ENCODE measurements around the gene SHISA9. TPM values are rescaled to one million over a fixed set of nuclear protein-coding genes. Genes with fewer than 3 reads are reported as not detected.

Gene SHISA9
- total RNA-seq, 5 donors from 2014 or later (not counting 1 experiment from before 2014, with no cell fraction given), result 0.06 TPM; not detected in 4

- ChIA-PET CTCF (no interaction called here), POLR2A (no interaction called here)
- no peaks in the 10 kb centered on the region for H3K36me3 Mint-ChIP-seq
- H3K27me3 Mint-ChIP-seq, result no peaks in the 10 kb centered on the region
- H3K27ac Mint-ChIP-seq, result no peak overlapping the region
- H3K9me3 Mint-ChIP-seq, result peaks cover 10 to 26% (median 16%) of the 10 kb centered on the region in 3 donors
- H3K4me1 ChIP-seq (ENCODE audit: control insufficient read depth in 1 of 2, extremely low read depth in 1 of 2, insufficient read depth in 2 of 2, low read length in 2 of 2), result no peaks in the 10 kb centered on the region
- ATAC-seq (replicated peaks in 1 of 4), result no peak
- WGBS (ENCODE audit: insufficient coverage), result 72% methylated on average over 3 of the region's 3 CpGs
- H3K4me3 Mint-ChIP-seq, result no peak overlapping the region
- H3K27ac ChIP-seq (ENCODE audit: low read length), result no peak overlapping the region
- H3K27me3 ChIP-seq (replicated peaks in 1 of 2; ENCODE audit: control insufficient read depth in 2 of 2, extremely low read depth in 1 of 2, insufficient read depth in 2 of 2, low read length in 1 of 2), result no peaks in the 10 kb centered on the region
- no peaks in the 10 kb centered on the region for H3K9me3 ChIP-seq
- no peak for DNase-seq
- no peaks in the 10 kb centered on the region for H3K36me3 ChIP-seq (ENCODE audit: control insufficient read depth in 2 of 2, extremely low read depth in 1 of 2, insufficient read depth in 1 of 2, low read length in 1 of 2)
- H3K4me1 Mint-ChIP-seq, result no peaks in the 10 kb centered on the region
- H3K4me3 ChIP-seq (ENCODE audit: control insufficient read depth in 1 of 2, extremely low read depth in 1 of 2, low read length in 1 of 2), result no peak overlapping the region
Measured at GRCh38 chr16:13046061-13046821, 144.8 kb downstream of the SHISA9 start.

- H3K36me3 Mint-ChIP-seq, result no peaks in the 10 kb centered on the region
Measured at GRCh38 chr16:13047276-13047675, 145.9 kb downstream of the SHISA9 start.

GRCh38 chr16:13049688-13050087 is 148.3 kb downstream of the SHISA9 start:
- no peak overlapping the region for H3K27ac Mint-ChIP-seq
- ATAC-seq (replicated peaks in 1 of 4), result no peak
- H3K36me3 Mint-ChIP-seq, result no peaks in the 10 kb centered on the region
- Histone ChIP-seq H3K36me3 (ENCODE audit: control insufficient read depth in 2 of 2, extremely low read depth in 1 of 2, insufficient read depth in 1 of 2, low read length in 1 of 2) (no peaks in the 10 kb centered on the region), H3K27ac (ENCODE audit: low read length) (no peak overlapping the region), H3K9me3 (no peaks in the 10 kb centered on the region), H3K4me3 (ENCODE audit: control insufficient read depth in 1 of 2, extremely low read depth in 1 of 2, low read length in 1 of 2) (no peak overlapping the region), H3K27me3 (replicated peaks in 1 of 2; ENCODE audit: control insufficient read depth in 2 of 2, extremely low read depth in 1 of 2, insufficient read depth in 2 of 2, low read length in 1 of 2) (no peaks in the 10 kb centered on the region), H3K4me1 (ENCODE audit: control insufficient read depth in 1 of 2, extremely low read depth in 1 of 2, insufficient read depth in 2 of 2, low read length in 2 of 2) (no peaks in the 10 kb centered on the region)
- no peak for DNase-seq
- peaks cover 6 to 25% (median 15%) of the 10 kb centered on the region in 3 donors for H3K9me3 Mint-ChIP-seq
- WGBS (ENCODE audit: insufficient coverage), result no CpG with 5 or more reads among the region's 3 CpGs
- ChIA-PET CTCF (no interaction called here), POLR2A (no interaction called here)
- no peaks in the 10 kb centered on the region for H3K27me3 Mint-ChIP-seq
- no peaks in the 10 kb centered on the region for H3K4me1 Mint-ChIP-seq
- H3K4me3 Mint-ChIP-seq, result no peak overlapping the region

More at GRCh38 chr16:13047276-13047675, 145.9 kb downstream of the SHISA9 start:
- no CpG with 5 or more reads among the region's 1 CpG for WGBS (ENCODE audit: insufficient coverage)
- H3K27ac Mint-ChIP-seq, result no peak overlapping the region
- Histone ChIP-seq H3K27me3 (replicated peaks in 1 of 2; ENCODE audit: control insufficient read depth in 2 of 2, extremely low read depth in 1 of 2, insufficient read depth in 2 of 2, low read length in 1 of 2) (no peaks in the 10 kb centered on the region), H3K36me3 (ENCODE audit: control insufficient read depth in 2 of 2, extremely low read depth in 1 of 2, insufficient read depth in 1 of 2, low read length in 1 of 2) (no peaks in the 10 kb centered on the region), H3K4me1 (ENCODE audit: control insufficient read depth in 1 of 2, extremely low read depth in 1 of 2, insufficient read depth in 2 of 2, low read length in 2 of 2) (no peaks in the 10 kb centered on the region), H3K9me3 (no peaks in the 10 kb centered on the region), H3K4me3 (ENCODE audit: control insufficient read depth in 1 of 2, extremely low read depth in 1 of 2, low read length in 1 of 2) (no peak overlapping the region), H3K27ac (ENCODE audit: low read length) (no peak overlapping the region)
- DNase-seq (no peak), ATAC-seq (replicated peaks in 1 of 4) (no peak)
- no peaks in the 10 kb centered on the region for H3K4me1 Mint-ChIP-seq
- CTCF ChIA-PET, result no interaction called here
- peaks cover 8 to 31% (median 16%) of the 10 kb centered on the region in 3 donors for H3K9me3 Mint-ChIP-seq
- no peak overlapping the region for H3K4me3 Mint-ChIP-seq
- POLR2A ChIA-PET, result no interaction called here
- no peaks in the 10 kb centered on the region for H3K27me3 Mint-ChIP-seq

DNA sequence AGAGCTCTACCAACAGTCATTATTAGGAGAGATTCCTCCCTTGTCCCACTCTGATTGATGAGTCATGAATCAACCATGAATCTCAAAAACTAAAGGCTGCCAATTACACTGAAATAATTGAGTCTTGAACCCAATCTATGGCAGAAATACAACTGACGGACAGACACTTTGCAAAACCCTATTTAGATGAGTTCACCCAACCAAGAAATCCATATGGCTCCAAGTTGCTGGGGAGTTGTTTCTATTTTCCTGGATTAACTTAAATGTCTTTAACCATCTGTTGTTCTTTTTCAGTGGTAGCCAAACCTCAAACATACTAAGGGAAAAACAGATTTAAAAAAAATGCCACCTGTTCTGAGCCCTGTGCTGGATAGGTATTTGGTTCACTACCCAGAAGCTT is 151.0 kb downstream of the SHISA9 start:
- DNase-seq (no peak), ATAC-seq (replicated peaks in 1 of 4) (no peak)
- Mint-ChIP-seq H3K27ac (no peak overlapping the region), H3K27me3 (no peaks in the 10 kb centered on the region), H3K9me3 (peaks cover 6 to 29% (median 15%) of the 10 kb centered on the region in 3 donors), H3K4me1 (no peaks in the 10 kb centered on the region), H3K4me3 (no peak overlapping the region), H3K36me3 (no peaks in the 10 kb centered on the region)
- WGBS (ENCODE audit: insufficient coverage), result no CpG with 5 or more reads among the region's 1 CpG
- H3K9me3 ChIP-seq, result no peaks in the 10 kb centered on the region
- CTCF ChIA-PET, result no interaction called here
- H3K27ac ChIP-seq (ENCODE audit: low read length), result no peak overlapping the region
- H3K27me3 ChIP-seq (replicated peaks in 1 of 2; ENCODE audit: control insufficient read depth in 2 of 2, extremely low read depth in 1 of 2, insufficient read depth in 2 of 2, low read length in 1 of 2), result no peaks in the 10 kb centered on the region
- no peak overlapping the region for H3K4me3 ChIP-seq (ENCODE audit: control insufficient read depth in 1 of 2, extremely low read depth in 1 of 2, low read length in 1 of 2)
- POLR2A ChIA-PET, result no interaction called here
- no peaks in the 10 kb centered on the region for H3K36me3 ChIP-seq (ENCODE audit: control insufficient read depth in 2 of 2, extremely low read depth in 1 of 2, insufficient read depth in 1 of 2, low read length in 1 of 2)
- no peaks in the 10 kb centered on the region for H3K4me1 ChIP-seq (ENCODE audit: control insufficient read depth in 1 of 2, extremely low read depth in 1 of 2, insufficient read depth in 2 of 2, low read length in 2 of 2)

DNA sequence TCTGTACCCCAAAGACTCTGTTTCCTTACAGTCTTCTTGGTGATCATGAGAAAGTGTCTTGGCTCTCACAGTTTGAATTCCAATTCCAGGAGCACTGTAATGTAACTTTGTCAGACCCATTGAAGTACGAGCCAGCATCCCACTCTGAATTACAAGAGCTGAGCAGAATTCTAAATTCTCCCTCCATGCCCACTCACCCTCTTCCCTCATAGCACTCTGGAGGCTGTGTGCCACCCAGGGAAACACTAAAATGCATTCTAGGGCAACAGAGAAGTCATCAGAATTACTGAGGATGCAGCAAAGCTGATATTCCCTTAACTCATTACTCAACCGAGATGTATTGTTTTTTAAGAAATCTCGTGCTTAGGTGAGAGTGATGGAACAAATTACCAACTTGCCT is 154.1 kb downstream of the SHISA9 start:
- ATAC-seq (replicated peaks in 1 of 4) (no peak), DNase-seq (no peak)
- no peaks in the 10 kb centered on the region for H3K4me1 ChIP-seq (ENCODE audit: control insufficient read depth in 1 of 2, extremely low read depth in 1 of 2, insufficient read depth in 2 of 2, low read length in 2 of 2)
- Mint-ChIP-seq H3K4me1 (no peaks in the 10 kb centered on the region), H3K27me3 (no peaks in the 10 kb centered on the region), H3K27ac (no peak overlapping the region), H3K4me3 (no peak overlapping the region), H3K36me3 (no peaks in the 10 kb centered on the region), H3K9me3 (peaks cover 0 to 24% (median 12%) of the 10 kb centered on the region in 3 donors)
- ChIA-PET POLR2A (no interaction called here), CTCF (no interaction called here)
- H3K36me3 ChIP-seq (ENCODE audit: control insufficient read depth in 2 of 2, extremely low read depth in 1 of 2, insufficient read depth in 1 of 2, low read length in 1 of 2), result no peaks in the 10 kb centered on the region
- no CpG with 5 or more reads among the region's 3 CpGs for WGBS (ENCODE audit: insufficient coverage)
- no peak overlapping the region for H3K27ac ChIP-seq (ENCODE audit: low read length)
- H3K4me3 ChIP-seq (ENCODE audit: control insufficient read depth in 1 of 2, extremely low read depth in 1 of 2, low read length in 1 of 2), result no peak overlapping the region
- H3K27me3 ChIP-seq (replicated peaks in 1 of 2; ENCODE audit: control insufficient read depth in 2 of 2, extremely low read depth in 1 of 2, insufficient read depth in 2 of 2, low read length in 1 of 2), result no peaks in the 10 kb centered on the region
- no peaks in the 10 kb centered on the region for H3K9me3 ChIP-seq

DNA sequence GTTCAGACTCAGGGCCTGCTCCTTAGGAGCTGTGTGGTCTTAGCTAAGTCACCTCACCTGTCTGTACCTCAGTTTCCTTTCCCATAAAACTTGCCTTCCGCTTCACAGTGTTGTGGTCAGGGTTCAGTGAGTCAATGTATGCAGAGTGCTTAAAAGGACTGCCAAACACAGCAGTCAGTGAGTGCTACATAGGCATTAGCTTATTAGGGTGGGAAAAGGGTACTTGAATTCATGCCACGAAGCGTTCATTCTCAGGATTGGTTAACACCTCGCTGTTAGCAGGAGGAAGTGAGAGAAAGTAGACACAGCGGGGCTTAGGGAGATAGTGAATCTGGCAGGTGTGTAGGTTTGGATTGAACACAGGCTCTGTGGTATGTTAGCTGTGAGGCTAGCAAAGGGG is 155.2 kb downstream of the SHISA9 start:
- Mint-ChIP-seq H3K36me3 (no peaks in the 10 kb centered on the region), H3K27ac (no peak overlapping the region), H3K4me1 (no peaks in the 10 kb centered on the region), H3K27me3 (no peaks in the 10 kb centered on the region), H3K4me3 (no peak overlapping the region), H3K9me3 (peaks cover 0 to 15% (median 9%) of the 10 kb centered on the region in 3 donors)
- ChIA-PET CTCF (no interaction called here), POLR2A (no interaction called here)
- ATAC-seq (replicated peaks in 1 of 4) (no peak), DNase-seq (no peak)
- Histone ChIP-seq H3K36me3 (ENCODE audit: control insufficient read depth in 2 of 2, extremely low read depth in 1 of 2, insufficient read depth in 1 of 2, low read length in 1 of 2) (no peaks in the 10 kb centered on the region), H3K4me1 (ENCODE audit: control insufficient read depth in 1 of 2, extremely low read depth in 1 of 2, insufficient read depth in 2 of 2, low read length in 2 of 2) (no peaks in the 10 kb centered on the region), H3K27me3 (replicated peaks in 1 of 2; ENCODE audit: control insufficient read depth in 2 of 2, extremely low read depth in 1 of 2, insufficient read depth in 2 of 2, low read length in 1 of 2) (no peaks in the 10 kb centered on the region), H3K27ac (ENCODE audit: low read length) (no peak overlapping the region), H3K4me3 (ENCODE audit: control insufficient read depth in 1 of 2, extremely low read depth in 1 of 2, low read length in 1 of 2) (no peak overlapping the region), H3K9me3 (no peaks in the 10 kb centered on the region)
- WGBS (ENCODE audit: insufficient coverage), result 83% methylated on average over 4 of the region's 5 CpGs
